Ammon's horn (tissue), 1 donor: ENCODE results near the gene ZFYVE28.

Source experiments
- DNase-seq: peaks from one replicate; pipeline ENCODE4 v3.0.0-alpha.2; 2016; ENCODE audit warnings: low spot score

The ZFYVE28 gene

GRCh38 chr4:2260344-2261109, 157.9 kb downstream of the ZFYVE28 start:
- no peak for DNase-seq

- no peak for DNase-seq
Measured at GRCh38 chr4:2259541-2260343, 158.7 kb downstream of the ZFYVE28 start.

- no peak for DNase-seq
Measured at GRCh38 chr4:2259036-2259540, 159.4 kb downstream of the ZFYVE28 start.

GRCh38 chr4:2258091-2259035, 160.1 kb downstream of the ZFYVE28 start:
- DNase-seq = no peak

- DNase-seq = no peak
Measured at GRCh38 chr4:2257361-2258081, 160.9 kb downstream of the ZFYVE28 start.

- DNase-seq = no peak
Measured at GRCh38 chr4:2256781-2257191, 161.7 kb downstream of the ZFYVE28 start.

GRCh38 chr4:2256156-2256731, 162.2 kb downstream of the ZFYVE28 start:
- DNase-seq = no peak

GRCh38 chr4:2255501-2256155, 162.8 kb downstream of the ZFYVE28 start:
- no peak for DNase-seq

GRCh38 chr4:2254665-2255500, 163.6 kb downstream of the ZFYVE28 start:
- peak; percentile 2 for DNase-seq

- DNase-seq = peak; percentile 3
Measured at GRCh38 chr4:2253160-2254084, 165.0 kb downstream of the ZFYVE28 start.

- DNase-seq = no peak
Measured at GRCh38 chr4:2252530-2253091, 165.8 kb downstream of the ZFYVE28 start.

- DNase-seq = no peak
Measured at GRCh38 chr4:2251795-2252529, 166.5 kb downstream of the ZFYVE28 start.

- DNase-seq = peak; percentile 15
Measured at GRCh38 chr4:2251073-2251794, 167.2 kb downstream of the ZFYVE28 start.

- DNase-seq = no peak
Measured at GRCh38 chr4:2250357-2251072, 167.9 kb downstream of the ZFYVE28 start.

- DNase-seq = no peak
Measured at GRCh38 chr4:2249526-2250356, 168.7 kb downstream of the ZFYVE28 start.
